ENCODE measurements around the gene SV2C.

GRCh38 chr5:76310208-76310607 lies 227.0 kb downstream of the SV2C start:
- TF ChIP-seq CTCF (IDR thresholded peaks at IDR 0.05; ENCODE audit: borderline replicate concordance, extremely low read depth, low read length, poor library complexity, severe bottlenecking) = no peak
- no peak for TF ChIP-seq EZH2 (IDR thresholded peaks at IDR 0.05; ENCODE audit: borderline replicate concordance, low read depth, low read length, severe bottlenecking)
